H9 (cell line): ENCODE results near the gene EPPIN. TPM values are rescaled to one million over a fixed set of nuclear protein-coding genes. Genes with fewer than 3 reads are reported as not detected.

Source experiments
- DNase-seq: peaks from one replicate; pipeline ENCODE4 v3.0.0-alpha.2; 2017
- H2AFZ ChIP-seq: one replicate; pipeline ENCODE4 v1.6.1; 2013; ENCODE audit warnings: mild to moderate bottlenecking, low read length, control low read depth, moderate library complexity
- H2AK5ac ChIP-seq: 2 replicates; pipeline ENCODE4 v1.6.1; 2013; ENCODE audit warnings: low read length, control low read depth, mixed read lengths; ENCODE audit not compliant: insufficient read length
- H2BK120ac ChIP-seq: one replicate; pipeline ENCODE4 v1.6.1; 2013; ENCODE audit warnings: low read depth, mild to moderate bottlenecking, low read length, control low read depth, inconsistent platforms; ENCODE audit not compliant: poor library complexity, severe bottlenecking
- H2BK12ac ChIP-seq: 2 replicates; pipeline ENCODE4 v1.6.1; 2013; ENCODE audit warnings: low read length, control low read depth, mixed read lengths, low read depth; ENCODE audit not compliant: insufficient read length
- H2BK15ac ChIP-seq: 2 replicates; pipeline ENCODE4 v1.6.1; 2013; ENCODE audit warnings: low read depth, low read length, control low read depth
- H2BK20ac ChIP-seq: one replicate; pipeline ENCODE4 v1.6.1; 2013; ENCODE audit warnings: low read depth, mild to moderate bottlenecking, low read length, control low read depth, inconsistent platforms; ENCODE audit not compliant: poor library complexity, severe bottlenecking
- H2BK5ac ChIP-seq: 2 replicates; pipeline ENCODE4 v1.6.1; 2013; ENCODE audit warnings: low read length, control low read depth, mixed read lengths; ENCODE audit not compliant: insufficient read length
- H3K14ac ChIP-seq: 2 replicates; pipeline ENCODE4 v1.6.1; 2013; ENCODE audit warnings: low read length, control low read depth; ENCODE audit not compliant: insufficient read depth
- H3K18ac ChIP-seq: 2 replicates; pipeline ENCODE4 v1.6.1; 2013; ENCODE audit warnings: low read depth, mild to moderate bottlenecking, mixed read lengths, low read length, control low read depth; ENCODE audit not compliant: insufficient read length
- H3K23ac ChIP-seq: 2 replicates; pipeline ENCODE4 v1.6.1; 2013; ENCODE audit warnings: low read length, control low read depth, mixed read lengths, low read depth; ENCODE audit not compliant: insufficient read length
- H3K23me2 ChIP-seq: 2 replicates; pipeline ENCODE4 v1.6.1; 2013; ENCODE audit warnings: low read depth, mild to moderate bottlenecking, mixed read lengths, low read length, control low read depth; ENCODE audit not compliant: insufficient read length, poor library complexity, severe bottlenecking
- H3K27ac ChIP-seq: 2 replicates; pipeline ENCODE4 v1.5.1; 2013; ENCODE audit warnings: low read length, control low read depth, mixed read lengths, low read depth; ENCODE audit not compliant: insufficient read length
- H3K27me3 ChIP-seq: 2 replicates; pipeline ENCODE4 v1.6.1; 2013; ENCODE audit warnings: low read length, control low read depth, inconsistent platforms; ENCODE audit not compliant: insufficient read depth
- H3K4ac ChIP-seq: 2 replicates; pipeline ENCODE4 v1.6.1; 2013; ENCODE audit warnings: low read depth, mild to moderate bottlenecking, control low read depth, inconsistent platforms, low read length, moderate library complexity
- H3K4me1 ChIP-seq: 2 replicates; pipeline ENCODE4 v1.6.1; 2013; ENCODE audit warnings: low read length, control low read depth, inconsistent platforms; ENCODE audit not compliant: insufficient read depth
- H3K4me2 ChIP-seq: 2 replicates; pipeline ENCODE4 v1.6.1; 2013; ENCODE audit warnings: low read length, control low read depth, mixed read lengths; ENCODE audit not compliant: insufficient read length, insufficient read depth
- H3K56ac ChIP-seq: 2 replicates; pipeline ENCODE4 v1.6.1; 2013; ENCODE audit warnings: low read depth, mild to moderate bottlenecking, mixed read lengths, low read length, control low read depth; ENCODE audit not compliant: insufficient read length
- H3K79me1 ChIP-seq: 2 replicates; pipeline ENCODE4 v1.6.1; 2013; ENCODE audit warnings: low read depth, mild to moderate bottlenecking, moderate library complexity, low read length, control low read depth, inconsistent platforms; ENCODE audit not compliant: insufficient read depth, poor library complexity, severe bottlenecking
- H3K79me2 ChIP-seq: 2 replicates; pipeline ENCODE4 v1.6.1; 2013; ENCODE audit warnings: low read length, control low read depth, inconsistent platforms; ENCODE audit not compliant: insufficient read depth
- H3K9ac ChIP-seq: 2 replicates; pipeline ENCODE4 v1.6.1; 2013; ENCODE audit warnings: low read length, control low read depth, mixed read lengths; ENCODE audit not compliant: insufficient read length; ENCODE audit errors: extremely low read depth
- H3K9me3 ChIP-seq: one replicate; pipeline ENCODE4 v1.6.1; 2013; ENCODE audit warnings: low read depth, low read length, inconsistent platforms; ENCODE audit not compliant: control insufficient read depth
- H3T11ph ChIP-seq: one replicate; pipeline ENCODE4 v1.6.1; 2013; ENCODE audit warnings: mild to moderate bottlenecking, low read length, control low read depth, inconsistent platforms
- H4K20me1 ChIP-seq: one replicate; pipeline ENCODE4 v1.6.1; 2013; ENCODE audit not compliant: control insufficient read depth, insufficient read length, insufficient read depth
- H4K5ac ChIP-seq: 2 replicates; pipeline ENCODE4 v1.6.1; 2013; ENCODE audit warnings: low read depth, mild to moderate bottlenecking, mixed read lengths, low read length, control low read depth; ENCODE audit not compliant: insufficient read length
- H4K8ac ChIP-seq: replicated peaks from 2 replicates; pipeline ENCODE4 v1.6.1; 2013; ENCODE audit warnings: low read length, control low read depth, mixed read lengths, low read depth; ENCODE audit not compliant: insufficient read length
- H4K91ac ChIP-seq: 2 replicates; pipeline ENCODE4 v1.6.1; 2013; ENCODE audit warnings: low read depth, mild to moderate bottlenecking, moderate library complexity, mixed read lengths, low read length, control low read depth; ENCODE audit not compliant: insufficient read length
- H3K27ac Mint-ChIP-seq, 3 experiments: 2 replicates in 2 of 3; 3 replicates in 1 of 3; pipeline ENCODE4 v1.8.0; 2020 to 2021; ENCODE audit warnings: mixed read lengths in 3 of 3, mild to moderate bottlenecking in 1 of 3, moderate library complexity in 1 of 3
- H3K27me3 Mint-ChIP-seq: 2 replicates; pipeline ENCODE4 v1.8.0; 2021; ENCODE audit warnings: low read depth, mild to moderate bottlenecking, moderate library complexity, mixed read lengths
- H3K36me3 Mint-ChIP-seq, 3 experiments: 2 replicates in 2 of 3; 3 replicates in 1 of 3; pipeline ENCODE4 v1.8.0; 2020 to 2021; ENCODE audit warnings: low read depth in 3 of 3, mixed read lengths in 3 of 3; ENCODE audit not compliant: insufficient read depth in 1 of 3
- H3K4me1 Mint-ChIP-seq, 2 experiments: 2 replicates each; pipeline ENCODE4 v1.8.0; 2020; ENCODE audit warnings: mixed read lengths in 2 of 2
- H3K4me3 Mint-ChIP-seq, 2 experiments: 2 replicates in 1 of 2; 3 replicates in 1 of 2; pipeline ENCODE4 v1.8.0; 2020 to 2021; ENCODE audit warnings: mild to moderate bottlenecking in 2 of 2, mixed read lengths in 2 of 2, moderate library complexity in 1 of 2
- H3K9me3 Mint-ChIP-seq, 2 experiments: 2 replicates in 1 of 2; 3 replicates in 1 of 2; pipeline ENCODE4 v1.8.0; 2020; ENCODE audit warnings: mild to moderate bottlenecking in 2 of 2, mixed read lengths in 2 of 2, moderate library complexity in 1 of 2
- WGBS: extraction: QIAGEN DNeasy Blood & Tissue Kit; methylation state at CpG from one replicate; pipeline ENCODE4 v1.1.7; 2013; ENCODE audit warnings: missing lambda C conversion rate, low lambda C conversion rate, mixed read lengths; ENCODE audit not compliant: insufficient read length; ENCODE audit errors: extremely low coverage; 5-methylcytosine and 5-hydroxymethylcytosine counted together
- total RNA-seq: library from RNA; stranded (reverse); gene quantifications from 2 replicates; pipeline ENCODE4 v1.2.1, GENCODE V29; 2021
- TF ChIP-seq, protein P1 (sequence below): fragments of 200-600 bp; sonication (generic); conservative IDR thresholded peaks from 3 replicates; pipeline ENCODE4 v1.8.0; 2021; ENCODE audit warnings: antibody characterized with exemption, mild to moderate bottlenecking

Gene EPPIN
- total RNA-seq, 1 experiment from 2014 or later: not detected

DNA sequence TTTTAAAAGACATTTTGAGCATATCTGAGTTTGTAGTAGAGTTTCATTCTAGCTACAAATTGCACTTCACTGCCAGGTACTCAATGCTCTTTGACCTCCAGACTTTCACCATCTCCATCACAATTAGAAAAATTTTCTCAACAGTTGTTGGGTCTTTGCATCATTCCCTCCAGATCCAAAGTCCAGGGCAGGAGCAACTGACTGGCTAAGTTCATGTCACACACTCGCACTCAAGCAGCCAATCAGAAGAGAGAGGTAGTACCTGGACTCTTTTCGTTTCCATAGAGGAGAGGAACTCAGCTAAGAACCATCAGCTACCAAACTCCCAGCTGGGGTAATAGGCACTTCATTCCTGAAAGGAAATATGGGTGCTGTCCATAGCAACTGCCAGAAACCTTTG, 40.8 kb downstream of the EPPIN start:
- H3K36me3 Mint-ChIP-seq: no peaks in the 10 kb centered on the region
- no CpG with 5 or more reads among the region's 2 CpGs for WGBS
- Histone ChIP-seq H3K79me2 (no peaks in the 10 kb centered on the region), H2BK20ac (no peak overlapping the region), H2AFZ (no peak overlapping the region), H3K79me1 (no peaks in the 10 kb centered on the region), H4K20me1 (no peaks in the 10 kb centered on the region), H4K91ac (no peak overlapping the region), H2AK5ac (no peak overlapping the region), H2BK5ac (no peak overlapping the region), H3K23ac (no peak overlapping the region), H3K9me3 (no peaks in the 10 kb centered on the region), H2BK120ac (no peak overlapping the region), H3K18ac (no peak overlapping the region), H3K9ac (no peak overlapping the region), H2BK12ac (no peak overlapping the region), H3K27ac (no peak overlapping the region), H3K27me3 (no peaks in the 10 kb centered on the region), H3K4me1 (no peaks in the 10 kb centered on the region), H2BK15ac (no peak overlapping the region), H3K23me2 (no peaks in the 10 kb centered on the region), H3K14ac (no peak overlapping the region), H4K8ac (no peak overlapping the region), H3T11ph (no peak overlapping the region), H3K4ac (no peak overlapping the region), H3K56ac (no peak overlapping the region), H4K5ac (no peak overlapping the region), H3K4me2 (no peak overlapping the region)
- no peak overlapping the region for H3K4me3 Mint-ChIP-seq
- H3K27ac Mint-ChIP-seq: no peak overlapping the region
- H3K27me3 Mint-ChIP-seq: no peaks in the 10 kb centered on the region; the same call in none of the 2 replicates
- TF ChIP-seq, protein P1, sequence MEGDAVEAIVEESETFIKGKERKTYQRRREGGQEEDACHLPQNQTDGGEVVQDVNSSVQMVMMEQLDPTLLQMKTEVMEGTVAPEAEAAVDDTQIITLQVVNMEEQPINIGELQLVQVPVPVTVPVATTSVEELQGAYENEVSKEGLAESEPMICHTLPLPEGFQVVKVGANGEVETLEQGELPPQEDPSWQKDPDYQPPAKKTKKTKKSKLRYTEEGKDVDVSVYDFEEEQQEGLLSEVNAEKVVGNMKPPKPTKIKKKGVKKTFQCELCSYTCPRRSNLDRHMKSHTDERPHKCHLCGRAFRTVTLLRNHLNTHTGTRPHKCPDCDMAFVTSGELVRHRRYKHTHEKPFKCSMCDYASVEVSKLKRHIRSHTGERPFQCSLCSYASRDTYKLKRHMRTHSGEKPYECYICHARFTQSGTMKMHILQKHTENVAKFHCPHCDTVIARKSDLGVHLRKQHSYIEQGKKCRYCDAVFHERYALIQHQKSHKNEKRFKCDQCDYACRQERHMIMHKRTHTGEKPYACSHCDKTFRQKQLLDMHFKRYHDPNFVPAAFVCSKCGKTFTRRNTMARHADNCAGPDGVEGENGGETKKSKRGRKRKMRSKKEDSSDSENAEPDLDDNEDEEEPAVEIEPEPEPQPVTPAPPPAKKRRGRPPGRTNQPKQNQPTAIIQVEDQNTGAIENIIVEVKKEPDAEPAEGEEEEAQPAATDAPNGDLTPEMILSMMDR: no peak
- H3K9me3 Mint-ChIP-seq: no peaks in the 10 kb centered on the region
- no peaks in the 10 kb centered on the region for H3K4me1 Mint-ChIP-seq
- no peak for DNase-seq
